Measurements from ENCODE around the gene VSIG2.

- TF ChIP-seq CTCF (conservative IDR thresholded peaks at IDR 0.05): no peak
- no peak for TF ChIP-seq ZFX (IDR thresholded peaks at IDR 0.05)
Observed at GRCh38 chr11:124722176-124722575, 29.9 kb downstream of the VSIG2 start.
